ENCODE measurements around the gene PCGF1.
"Not testable (repeated sequence)": the region's sequence is repeated elsewhere in the genome, so short reads cannot be mapped to it uniquely, and the experiment has no call there.

Gene PCGF1

DNA sequence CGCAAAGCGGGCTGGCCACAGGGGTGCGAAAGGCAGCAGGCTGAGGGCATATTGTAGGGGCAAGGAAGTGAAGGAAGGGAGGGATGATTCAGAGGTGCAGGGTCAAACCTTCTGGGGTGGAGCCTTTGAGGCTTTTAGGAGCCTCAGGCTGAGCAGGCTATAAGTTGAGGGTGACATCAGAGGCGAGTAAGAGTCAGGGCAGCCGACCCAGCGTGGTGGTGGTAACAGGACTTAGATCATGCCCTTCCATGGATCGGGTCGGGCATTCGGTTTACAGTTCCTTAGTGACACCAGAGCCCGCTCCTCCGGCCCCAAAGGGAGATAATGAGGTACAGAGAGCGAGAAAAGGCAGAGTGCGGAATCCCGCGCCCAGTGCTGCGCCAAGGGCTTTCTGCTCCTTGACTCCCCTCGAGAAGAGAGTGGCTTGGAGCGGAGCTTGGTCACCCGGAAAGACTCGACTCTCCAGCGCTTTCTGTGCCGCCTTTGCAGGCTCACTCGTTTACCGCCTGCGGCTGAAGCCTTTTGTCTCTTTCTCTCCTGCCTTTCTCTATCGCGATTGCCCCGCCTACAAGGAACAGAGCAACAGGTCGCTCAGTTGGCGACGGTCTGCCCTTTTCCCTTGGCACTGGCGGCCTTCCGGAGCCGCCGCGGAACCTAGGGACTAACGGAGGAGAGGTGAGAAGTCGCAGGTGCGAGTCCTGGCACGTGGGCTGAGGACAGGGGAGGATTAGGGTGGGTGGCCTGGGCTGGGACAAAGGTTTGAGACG, 8.8 kb downstream of the PCGF1 start:
- DNase-seq = no peak

DNA sequence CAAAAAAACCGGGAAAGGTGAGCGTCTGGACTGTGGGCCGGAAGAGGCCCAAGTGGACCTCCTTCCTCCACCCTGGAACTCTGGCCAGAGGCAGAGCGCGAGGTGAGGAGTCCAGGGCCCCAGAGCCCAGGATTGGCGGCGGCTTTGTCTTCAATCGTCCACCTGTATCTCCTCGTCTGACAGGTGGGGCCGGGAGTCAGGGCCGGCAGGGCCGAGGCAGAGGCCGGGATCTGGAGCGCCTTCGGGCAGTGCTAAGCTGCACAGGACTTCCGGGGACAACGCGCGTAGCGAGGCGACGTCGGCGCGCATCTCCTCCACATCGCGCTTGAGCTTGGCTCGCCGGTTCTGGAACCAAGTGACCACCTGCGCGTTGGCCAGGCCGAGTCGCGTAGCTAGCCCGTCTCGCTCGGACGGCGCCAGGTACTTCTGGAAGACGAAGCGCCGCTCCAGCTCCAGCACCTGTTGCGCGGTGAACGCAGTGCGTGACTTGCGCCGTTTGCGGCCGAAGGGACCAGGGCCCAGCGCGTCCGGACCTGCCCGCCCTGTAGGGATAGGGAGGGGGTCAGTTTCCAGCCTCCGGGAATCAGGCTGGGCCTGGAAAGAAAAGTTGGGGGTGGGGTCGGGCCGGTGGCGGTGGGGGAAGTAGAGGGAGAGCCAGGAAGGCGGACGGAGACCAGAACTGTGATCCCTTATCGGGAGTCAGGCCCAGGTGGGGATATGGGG, 9.6 kb downstream of the PCGF1 start:
- DNase-seq = no peak

DNA sequence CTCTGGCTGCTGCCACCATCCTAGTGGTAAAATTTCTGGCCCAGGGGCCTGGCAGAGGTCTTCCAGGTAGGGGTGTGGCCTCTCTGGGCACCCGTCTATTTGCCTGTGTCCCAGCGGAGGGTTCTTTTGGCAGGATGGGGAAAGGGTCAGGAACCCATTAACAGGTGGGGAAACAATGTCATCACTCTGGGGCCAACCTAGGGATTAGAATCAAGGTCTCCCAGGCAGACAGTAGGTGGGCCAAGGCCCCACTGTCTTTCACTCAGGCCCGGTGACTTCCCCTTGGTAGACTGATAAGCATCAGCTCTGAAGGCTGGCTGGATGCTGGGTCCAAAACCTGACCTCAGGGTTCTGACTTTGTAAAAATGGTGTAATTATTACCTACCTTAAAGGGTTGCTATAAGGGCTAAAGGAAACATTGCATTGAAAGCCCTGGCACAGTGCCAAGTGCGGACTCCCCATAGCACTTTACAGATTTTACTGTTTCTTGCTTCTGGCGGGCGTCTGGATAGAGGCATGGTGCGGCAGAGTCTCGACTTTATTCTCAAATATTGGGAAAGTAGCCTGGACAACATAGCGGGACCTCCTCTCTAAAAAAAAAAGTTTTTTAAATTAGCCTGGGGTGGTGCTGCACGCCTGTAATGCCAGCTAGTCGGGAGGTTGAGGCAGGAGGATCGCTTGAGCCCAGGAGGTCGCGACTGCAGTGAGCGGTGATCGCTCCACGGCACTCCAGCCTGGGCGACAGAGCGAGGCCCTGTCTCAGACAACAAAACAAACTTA, 10.3 kb downstream of the PCGF1 start:
- no peak for DNase-seq

DNA sequence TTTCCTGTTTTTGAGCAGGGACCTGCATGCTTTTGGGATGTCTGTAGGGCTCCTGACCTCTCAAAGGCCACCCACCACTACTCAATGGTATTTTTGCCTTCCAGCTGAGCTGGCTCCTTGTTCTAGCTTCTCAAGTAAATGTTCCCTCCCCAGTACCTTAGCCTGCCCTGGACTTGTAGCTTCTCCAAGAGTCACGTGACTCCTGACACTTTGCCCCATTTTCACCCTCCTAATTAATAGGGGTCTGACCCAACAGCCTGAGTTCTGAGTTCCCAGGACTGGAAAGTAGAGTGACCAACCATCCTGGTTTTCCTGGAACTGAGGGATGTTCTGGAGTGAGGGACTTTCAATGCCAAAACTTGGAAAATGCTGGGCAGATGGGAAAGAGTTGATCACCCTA, 12.1 kb downstream of the PCGF1 start:
- DNase-seq = no peak

- DNase-seq = no peak
Observed at GRCh38 chr2:74493546-74493945, 13.9 kb downstream of the PCGF1 start.

DNA sequence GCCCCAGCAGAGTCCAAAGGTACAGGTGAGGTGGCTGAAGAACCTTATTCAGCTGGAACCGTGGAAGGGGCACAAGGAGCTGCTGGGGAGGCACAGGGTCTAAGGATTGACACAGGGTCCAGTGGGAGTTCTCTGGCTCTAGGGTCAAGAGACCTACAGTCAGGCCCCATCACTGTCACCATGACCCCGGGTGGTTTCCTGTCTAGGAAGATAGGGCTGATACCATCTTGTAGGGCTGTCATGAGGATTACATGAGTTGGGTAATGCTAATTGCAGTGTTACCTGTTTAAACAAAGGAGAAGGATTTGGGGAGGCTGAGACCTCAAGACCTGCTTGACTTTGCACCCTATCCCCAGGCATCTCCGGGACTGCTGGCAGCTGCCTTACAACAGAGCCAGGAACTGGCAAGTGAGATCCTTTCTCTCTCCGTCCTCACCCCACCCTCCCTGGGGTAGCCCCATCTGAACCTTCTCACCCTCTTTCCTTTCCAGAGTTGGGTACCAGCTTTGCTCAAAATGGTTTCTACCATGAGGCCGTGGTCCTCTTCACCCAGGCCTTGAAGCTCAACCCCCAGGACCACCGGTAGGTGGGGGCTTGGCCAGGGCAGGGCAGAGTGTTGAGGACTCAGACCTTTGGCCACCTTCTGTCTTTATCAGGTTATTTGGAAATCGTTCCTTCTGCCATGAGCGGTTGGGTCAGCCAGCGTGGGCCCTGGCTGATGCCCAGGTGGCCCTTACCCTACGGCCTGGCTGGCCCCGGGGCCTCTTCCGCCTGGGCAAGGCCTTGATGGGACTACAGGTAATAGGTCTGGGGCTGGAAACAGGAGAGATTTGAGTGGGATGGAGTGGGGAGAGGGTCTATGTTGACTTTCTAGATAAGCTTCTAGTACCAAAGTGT, 15.6 kb downstream of the PCGF1 start:
- DNase-seq = no peak

DNA sequence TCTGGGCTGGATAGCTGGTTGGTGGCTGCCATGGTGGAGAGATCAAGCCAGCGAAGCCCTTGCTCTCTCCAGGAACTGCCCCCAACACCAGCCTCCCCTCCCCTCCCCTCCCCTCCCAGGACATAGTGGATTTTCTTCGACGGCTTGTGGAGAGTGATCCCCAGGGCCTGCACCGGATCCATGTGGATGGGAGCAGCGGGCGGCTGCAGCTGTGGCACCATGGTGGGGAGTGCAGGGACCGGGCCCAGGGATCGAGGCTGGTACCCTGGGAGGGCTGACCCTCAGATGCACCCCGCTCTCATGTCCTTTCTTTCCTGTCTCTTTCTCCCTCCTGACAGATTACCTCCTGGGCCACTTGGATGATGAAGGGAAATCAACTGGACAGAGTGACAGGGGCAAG, 17.6 kb downstream of the PCGF1 start:
- DNase-seq = no peak

GRCh38 chr2:74488643-74489481, 18.6 kb downstream of the PCGF1 start:
- no peak for DNase-seq

DNA sequence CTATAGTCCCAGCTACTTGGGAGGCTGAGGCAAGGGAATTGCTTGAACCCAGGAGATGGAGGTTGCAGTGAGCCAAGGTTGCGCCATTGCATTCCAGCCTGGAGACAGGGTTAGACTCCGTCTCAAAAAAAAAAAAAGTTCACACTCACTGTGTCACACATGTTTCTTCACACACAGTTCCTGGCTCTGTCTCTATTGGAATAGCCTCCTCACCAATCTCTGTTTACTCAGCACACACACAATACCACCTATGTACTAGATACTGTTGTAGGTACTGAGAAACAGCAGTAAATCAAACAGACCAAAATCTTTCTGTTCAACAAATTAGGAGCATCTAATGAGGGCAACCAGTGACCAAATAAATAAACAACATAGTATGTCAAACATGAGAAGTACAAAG, 21.4 kb downstream of the PCGF1 start:
- no peak for DNase-seq

- DNase-seq = not testable (repeated sequence)
Observed at GRCh38 chr2:74483675-74484164, 23.8 kb downstream of the PCGF1 start.

GRCh38 chr2:74482801-74483674, 24.5 kb downstream of the PCGF1 start, which contains the start of the genes CCDC142 and TTC31:
TSS of gene CCDC142 (minus strand) at chr2:74482998. CDS start at chr2:74482837, 161 bp downstream.
TSS of gene TTC31 (plus strand) at chr2:74483081. CDS start at chr2:74483096, 15 bp downstream.
- DNase-seq = peak; percentile 93 to 95

DNA sequence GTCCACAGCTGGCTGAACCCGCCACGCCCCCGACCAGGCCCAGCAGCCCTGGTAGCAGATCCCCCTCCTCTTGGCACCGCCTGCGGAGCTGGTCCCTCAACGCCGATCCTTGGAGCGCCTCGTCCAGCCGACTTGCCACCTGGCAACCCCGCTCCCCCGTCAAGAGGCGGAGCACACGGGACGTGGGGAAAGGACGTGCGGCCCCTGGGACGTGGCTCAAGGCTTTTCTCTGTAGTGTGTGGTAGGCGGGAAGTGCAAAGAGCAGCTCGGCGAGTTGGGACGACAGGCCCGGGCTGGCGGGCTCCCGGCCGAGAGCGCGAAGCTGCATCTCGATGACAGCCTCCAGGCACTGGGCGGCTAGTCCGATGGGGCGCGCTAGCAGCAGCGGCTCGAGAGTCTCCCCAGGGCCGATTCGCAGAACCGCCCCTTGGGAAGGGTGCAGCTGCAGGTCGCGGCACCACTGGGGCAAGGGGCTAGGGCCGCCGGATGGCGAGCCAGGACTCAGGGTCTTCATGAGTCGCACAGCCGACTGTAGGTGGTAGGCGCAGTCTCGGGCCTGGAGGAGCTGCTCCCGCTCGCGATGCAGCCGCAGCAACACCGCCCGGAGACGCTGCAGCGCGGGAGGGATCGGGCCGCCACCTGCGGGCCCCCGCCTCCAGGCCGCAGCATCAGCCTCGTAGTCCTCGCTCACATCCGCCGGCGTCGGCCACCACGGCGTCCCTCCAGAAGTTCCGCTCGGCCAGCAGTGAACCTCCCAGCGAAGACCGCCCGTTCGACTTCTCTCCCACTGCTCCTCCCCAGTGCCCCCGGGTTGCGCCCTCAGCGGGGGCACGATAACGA, 25.3 kb downstream of the PCGF1 start:
- peak; percentile 60 to 65 for DNase-seq

DNA sequence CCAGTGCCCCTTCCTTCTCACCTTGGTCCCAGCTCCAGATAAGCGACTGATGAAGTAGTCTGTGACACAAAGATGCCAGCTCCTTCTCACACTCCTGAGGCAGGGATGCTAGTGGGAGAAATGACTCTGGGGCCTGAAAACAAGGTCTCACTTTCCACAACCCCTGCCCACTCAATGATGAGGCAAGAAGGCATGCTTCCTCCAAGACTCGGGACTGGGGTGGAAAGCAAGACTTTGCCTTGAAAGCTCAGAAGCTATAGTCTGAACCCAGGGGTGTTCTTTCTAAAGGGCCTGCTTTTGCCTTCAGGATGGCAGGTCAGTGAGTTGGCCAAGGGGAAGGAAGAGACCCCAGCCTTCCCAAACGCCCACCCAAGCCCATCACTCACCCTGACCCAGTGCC, 26.1 kb downstream of the PCGF1 start:
- no peak for DNase-seq

DNA sequence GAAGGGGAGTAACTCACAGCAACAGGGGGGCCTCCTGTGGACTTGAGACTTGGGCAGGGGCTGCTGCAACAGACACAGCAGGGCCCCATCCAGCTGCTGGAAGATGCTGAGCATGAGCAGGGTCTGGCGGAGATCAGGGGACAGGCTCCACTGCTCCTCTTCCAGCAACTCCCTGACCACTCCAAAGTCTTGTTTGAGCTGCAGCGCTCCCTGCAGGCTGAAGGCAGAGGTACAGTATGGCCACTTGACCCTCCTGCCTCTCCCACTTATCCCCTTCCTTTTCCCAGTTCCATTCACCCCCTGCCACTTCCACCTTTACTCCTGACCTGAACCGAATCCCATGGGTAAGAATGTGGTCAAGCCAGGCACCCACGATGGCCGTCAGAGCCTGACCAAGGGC, 32.6 kb downstream of the PCGF1 start:
- DNase-seq = no peak

DNA sequence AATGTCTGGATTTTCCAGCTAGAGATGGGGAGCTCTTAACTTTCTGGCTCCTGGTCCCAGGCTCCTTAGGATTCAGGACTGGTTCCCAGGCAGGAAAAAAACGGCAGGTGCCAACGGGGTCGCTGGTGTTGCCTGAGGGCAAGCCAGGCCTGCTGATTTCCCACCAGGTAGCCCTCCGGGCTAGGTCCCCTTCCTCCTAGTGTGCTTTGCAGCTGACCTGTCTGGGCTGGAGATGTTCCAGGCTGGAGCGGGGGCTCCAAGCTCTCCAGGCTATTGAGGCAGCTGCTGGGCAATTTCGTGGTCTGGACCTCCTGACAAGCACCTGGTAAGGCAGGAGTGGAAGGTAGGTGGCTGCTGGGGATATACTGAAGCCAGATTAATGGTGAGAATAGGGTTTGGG, 33.0 kb downstream of the PCGF1 start:
- DNase-seq = no peak

DNA sequence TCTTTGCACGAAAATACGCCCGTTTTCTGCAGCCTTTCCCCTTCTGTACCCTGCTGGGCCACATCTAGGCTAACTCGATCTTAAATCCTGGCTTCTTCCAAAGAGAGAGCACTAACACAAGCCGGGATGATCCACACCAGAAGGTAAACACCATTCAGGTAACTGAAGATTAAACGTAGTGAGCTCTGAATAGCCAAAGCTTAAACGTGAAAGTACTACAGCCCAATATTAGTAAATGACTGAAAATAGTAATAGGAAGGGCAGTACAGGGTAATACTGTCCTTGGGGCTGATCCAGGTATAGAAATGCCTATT, 34.6 kb downstream of the PCGF1 start:
- no peak for DNase-seq

DNA sequence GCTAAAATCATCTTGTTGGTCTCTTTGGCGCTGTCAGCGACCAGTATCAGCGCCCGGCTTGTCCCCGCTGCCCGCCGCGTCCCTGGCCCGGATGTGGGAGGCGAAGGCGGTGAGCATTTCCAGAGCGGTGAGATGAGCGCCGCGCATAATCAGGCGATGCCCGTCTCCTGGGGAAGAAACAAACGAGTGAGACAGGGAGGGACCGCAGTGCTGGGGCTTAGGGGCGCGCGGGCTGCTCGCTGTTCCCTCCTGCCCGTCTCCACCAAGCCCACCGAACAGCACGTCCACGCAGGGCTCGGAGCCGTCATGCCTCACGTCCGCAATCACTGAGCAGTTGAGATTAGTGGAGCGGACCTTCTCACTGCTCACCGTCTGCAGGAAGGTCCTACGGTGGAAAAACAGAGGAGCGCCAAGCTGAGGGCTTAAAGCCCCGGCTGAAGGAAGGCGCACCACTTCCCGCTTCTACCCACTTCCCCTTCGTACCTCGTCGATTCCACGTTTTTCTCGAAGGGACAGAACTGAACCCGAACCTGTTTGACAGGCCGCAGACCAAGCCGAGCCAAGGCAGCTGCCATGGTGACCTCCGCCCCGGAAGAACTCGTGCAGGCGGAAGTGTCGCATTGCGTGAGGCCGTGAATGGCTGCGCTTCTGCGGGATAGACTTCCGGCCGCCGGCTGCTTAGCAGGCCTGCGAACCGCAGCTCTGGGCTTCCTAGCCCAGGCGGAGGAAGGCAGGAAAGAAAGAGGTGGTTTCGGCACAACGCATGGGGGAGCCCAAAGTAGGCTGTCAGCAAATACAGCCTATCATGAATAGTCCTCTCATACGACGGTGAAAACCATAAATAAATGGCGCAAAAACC, 35.2 kb downstream of the PCGF1 start, which contains the start of gene MRPL53:
TSS of gene MRPL53 (minus strand) at position 595 of the 859 bp plus-strand sequence. CDS start at position 575, 20 bp downstream.
- peak; percentile 95 to 96 for DNase-seq

Data from CD4-positive, alpha-beta T cell treated with Interleukin-1 beta for 1 hour (primary cell).